Measurements from ENCODE around the gene GLT8D2. TPM values are rescaled to one million over a fixed set of nuclear protein-coding genes. Genes with fewer than 3 reads are reported as not detected.

GLT8D2 gene
- total RNA-seq, 1 donor = 55.3 TPM

DNA sequence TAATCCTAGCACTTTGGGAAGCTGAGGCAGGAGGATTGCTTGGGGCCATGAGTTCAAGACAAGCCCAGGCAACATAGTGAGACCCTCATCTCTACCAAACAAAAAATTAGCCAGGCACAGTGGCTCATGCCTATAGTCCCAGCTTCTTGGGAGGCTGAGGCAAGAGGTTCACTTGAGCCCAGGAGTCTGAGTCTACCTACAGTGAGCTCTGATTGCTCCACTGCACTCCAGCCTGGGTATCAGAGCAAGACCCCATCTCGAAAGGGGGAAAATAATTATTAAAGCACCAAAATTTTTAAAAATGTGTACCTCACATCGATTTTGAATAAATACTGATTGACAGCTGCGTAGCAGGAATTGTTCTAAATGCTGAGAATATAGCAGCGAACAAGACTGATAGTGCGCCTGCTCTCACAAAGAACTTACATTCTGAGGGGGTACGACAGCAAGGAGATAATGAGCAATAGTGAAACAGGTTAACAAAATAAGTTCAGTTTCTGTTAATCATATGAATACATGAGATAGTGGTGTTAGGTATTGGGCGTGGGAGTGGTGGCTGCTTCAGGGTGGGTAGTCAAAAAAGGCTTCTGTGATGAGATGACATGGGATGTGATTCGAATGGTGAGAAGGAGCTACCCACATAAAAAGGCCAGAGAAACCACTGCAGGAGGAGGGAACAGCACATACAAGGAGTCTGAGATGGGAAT, 33.9 kb upstream of the GLT8D2 start:
- no peak for DNase-seq (ENCODE audit: low read depth)

DNA sequence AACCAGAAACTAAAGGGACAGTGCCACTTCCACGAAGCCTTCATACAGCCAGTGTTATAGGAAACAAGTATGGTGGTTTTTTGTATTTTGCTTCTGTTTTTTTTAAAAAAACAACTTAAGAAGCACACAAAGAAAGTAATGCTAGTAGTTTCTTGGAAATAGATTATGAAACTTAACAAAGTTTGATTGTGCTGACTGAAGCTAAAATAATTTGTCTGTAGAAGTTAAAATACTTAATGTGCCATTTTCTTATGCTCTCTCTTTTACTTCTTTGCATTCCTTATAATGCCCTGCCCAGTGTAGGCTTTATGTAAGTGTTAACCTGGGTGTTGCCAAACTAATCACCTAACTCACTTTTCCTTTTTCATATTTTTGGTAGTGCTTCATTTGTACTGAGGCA, 30.8 kb upstream of the GLT8D2 start:
- H3K4me3 ChIP-seq (ENCODE audit: low read depth, low read length) = no peak overlapping the region
- TF ChIP-seq, protein P1, sequence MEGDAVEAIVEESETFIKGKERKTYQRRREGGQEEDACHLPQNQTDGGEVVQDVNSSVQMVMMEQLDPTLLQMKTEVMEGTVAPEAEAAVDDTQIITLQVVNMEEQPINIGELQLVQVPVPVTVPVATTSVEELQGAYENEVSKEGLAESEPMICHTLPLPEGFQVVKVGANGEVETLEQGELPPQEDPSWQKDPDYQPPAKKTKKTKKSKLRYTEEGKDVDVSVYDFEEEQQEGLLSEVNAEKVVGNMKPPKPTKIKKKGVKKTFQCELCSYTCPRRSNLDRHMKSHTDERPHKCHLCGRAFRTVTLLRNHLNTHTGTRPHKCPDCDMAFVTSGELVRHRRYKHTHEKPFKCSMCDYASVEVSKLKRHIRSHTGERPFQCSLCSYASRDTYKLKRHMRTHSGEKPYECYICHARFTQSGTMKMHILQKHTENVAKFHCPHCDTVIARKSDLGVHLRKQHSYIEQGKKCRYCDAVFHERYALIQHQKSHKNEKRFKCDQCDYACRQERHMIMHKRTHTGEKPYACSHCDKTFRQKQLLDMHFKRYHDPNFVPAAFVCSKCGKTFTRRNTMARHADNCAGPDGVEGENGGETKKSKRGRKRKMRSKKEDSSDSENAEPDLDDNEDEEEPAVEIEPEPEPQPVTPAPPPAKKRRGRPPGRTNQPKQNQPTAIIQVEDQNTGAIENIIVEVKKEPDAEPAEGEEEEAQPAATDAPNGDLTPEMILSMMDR (IDR thresholded peaks at IDR 0.05; ENCODE audit: insufficient read depth, low read length) = no peak
- no peak for DNase-seq (ENCODE audit: low read depth)

More for the DNA sequence above, 33.9 kb upstream of the GLT8D2 start:
- no peak overlapping the region for H3K4me3 ChIP-seq (ENCODE audit: low read depth, low read length)
- TF ChIP-seq, protein P1 (IDR thresholded peaks at IDR 0.05; ENCODE audit: insufficient read depth, low read length) = no peak

DNA sequence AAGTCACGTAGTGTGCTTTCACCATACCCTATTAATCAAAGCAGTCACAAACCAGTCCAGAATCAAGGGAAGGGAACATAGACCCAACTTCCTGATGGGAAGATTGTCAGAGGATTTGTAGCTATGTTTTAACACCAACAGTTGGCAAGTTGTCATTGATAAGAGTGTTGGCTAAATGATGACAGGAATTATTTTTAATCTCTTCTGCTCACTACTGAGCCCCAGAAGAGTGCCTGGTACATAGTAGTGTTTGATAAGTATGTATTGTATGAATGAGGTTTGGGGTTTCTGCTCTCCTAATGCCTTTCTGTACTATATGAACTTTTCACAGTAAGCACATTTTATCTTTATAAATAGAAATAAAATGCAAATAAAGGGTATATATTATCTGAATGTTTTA, 29.0 kb upstream of the GLT8D2 start:
- TF ChIP-seq, protein P1 (IDR thresholded peaks at IDR 0.05; ENCODE audit: insufficient read depth, low read length) = no peak

DNA sequence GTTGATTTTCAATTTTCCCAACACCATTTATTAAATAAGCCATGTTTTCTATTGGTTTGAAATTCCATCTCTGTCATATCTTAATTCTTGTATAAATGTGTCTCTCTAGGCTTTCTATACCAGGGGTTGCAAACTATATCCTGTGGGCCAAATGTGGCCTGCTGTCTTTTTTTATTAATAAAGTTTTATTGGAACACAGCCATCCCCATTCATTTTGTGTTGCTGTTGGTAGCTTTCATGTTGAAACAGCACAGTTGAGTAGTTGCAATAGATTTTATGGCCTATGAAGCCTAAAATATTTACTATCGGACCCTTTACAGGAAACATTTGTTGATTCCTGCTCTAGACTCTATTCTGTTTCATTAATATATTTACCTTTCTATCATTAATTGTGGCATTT, 23.7 kb upstream of the GLT8D2 start:
- no peak for DNase-seq (ENCODE audit: low read depth)
- TF ChIP-seq, protein P1 (IDR thresholded peaks at IDR 0.05; ENCODE audit: insufficient read depth, low read length) = no peak
- no peak overlapping the region for H3K4me3 ChIP-seq (ENCODE audit: low read depth, low read length)

More for the DNA sequence above, 29.0 kb upstream of the GLT8D2 start:
- DNase-seq (ENCODE audit: low read depth) = no peak
- H3K4me3 ChIP-seq (ENCODE audit: low read depth, low read length) = no peak overlapping the region

DNA sequence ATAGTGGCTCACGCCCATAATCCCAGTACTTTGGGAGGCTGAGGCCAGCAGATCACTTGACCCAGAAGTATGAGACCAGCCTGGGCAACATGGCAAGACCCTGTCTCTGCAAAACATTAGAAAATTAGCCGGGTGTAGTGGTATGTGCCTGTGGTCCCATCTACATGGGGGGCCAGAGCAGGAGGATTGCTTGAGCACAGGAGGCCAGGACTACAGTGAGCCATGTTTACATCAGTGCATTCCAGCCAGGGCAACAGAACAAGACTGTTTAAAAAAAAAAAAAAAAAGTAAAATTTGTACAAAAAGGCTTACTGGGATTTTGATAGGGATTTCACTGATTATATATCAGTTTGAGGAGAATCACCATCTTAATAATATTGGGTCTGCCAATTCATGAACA, 22.1 kb upstream of the GLT8D2 start:
- no peak overlapping the region for H3K4me3 ChIP-seq (ENCODE audit: low read depth, low read length)
- no peak for DNase-seq (ENCODE audit: low read depth)
- TF ChIP-seq, protein P1 (IDR thresholded peaks at IDR 0.05; ENCODE audit: insufficient read depth, low read length) = no peak

DNA sequence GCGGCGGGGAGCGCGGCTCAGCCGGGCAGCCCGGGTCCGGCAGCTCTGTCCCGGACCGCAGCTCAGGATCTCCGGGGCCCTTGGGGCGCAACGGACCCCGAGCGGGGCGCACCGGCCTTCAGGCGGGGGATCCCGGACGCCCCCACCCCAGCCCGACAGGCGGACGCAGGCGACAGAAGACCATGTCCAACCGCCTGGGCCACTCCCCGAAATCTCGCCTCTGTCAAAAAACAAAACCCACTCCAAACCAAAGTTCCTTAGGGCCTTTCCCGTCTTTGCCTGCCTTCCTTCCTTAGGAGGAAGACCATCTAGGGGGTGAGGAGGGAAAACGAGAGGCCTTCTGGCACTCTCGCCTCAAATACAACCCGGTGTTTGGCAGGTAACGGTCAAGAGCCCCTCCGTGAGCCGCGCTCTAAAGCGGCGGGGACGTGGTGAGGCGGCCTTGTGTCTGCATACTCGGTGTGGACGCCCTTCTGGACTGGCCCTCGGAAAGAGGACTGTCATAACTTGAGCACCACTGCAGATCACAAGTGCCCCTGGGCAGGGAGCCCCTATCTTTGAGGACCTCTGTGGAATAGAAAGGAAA, 14.9 kb upstream of the GLT8D2 start:
- H3K4me3 ChIP-seq (ENCODE audit: low read depth, low read length) = peak overlapping the region; percentile 94
- TF ChIP-seq, protein P1 (IDR thresholded peaks at IDR 0.05; ENCODE audit: insufficient read depth, low read length) = no peak
- DNase-seq (ENCODE audit: low read depth) = no peak
